SH-SY5Y (cell line): ENCODE results near the gene ANKRD49.

Experiments used
- GATA2 ChIP-seq: IDR thresholded peaks from 2 replicates; pipeline ENCODE4 v1.6.1; 2011; ENCODE audit warnings: mild to moderate bottlenecking, low read depth, low read length
- GATA3 ChIP-seq: IDR thresholded peaks from 2 replicates; pipeline ENCODE4 v1.6.1; 2011; ENCODE audit warnings: low read depth, mild to moderate bottlenecking, low read length, moderate library complexity

DNA sequence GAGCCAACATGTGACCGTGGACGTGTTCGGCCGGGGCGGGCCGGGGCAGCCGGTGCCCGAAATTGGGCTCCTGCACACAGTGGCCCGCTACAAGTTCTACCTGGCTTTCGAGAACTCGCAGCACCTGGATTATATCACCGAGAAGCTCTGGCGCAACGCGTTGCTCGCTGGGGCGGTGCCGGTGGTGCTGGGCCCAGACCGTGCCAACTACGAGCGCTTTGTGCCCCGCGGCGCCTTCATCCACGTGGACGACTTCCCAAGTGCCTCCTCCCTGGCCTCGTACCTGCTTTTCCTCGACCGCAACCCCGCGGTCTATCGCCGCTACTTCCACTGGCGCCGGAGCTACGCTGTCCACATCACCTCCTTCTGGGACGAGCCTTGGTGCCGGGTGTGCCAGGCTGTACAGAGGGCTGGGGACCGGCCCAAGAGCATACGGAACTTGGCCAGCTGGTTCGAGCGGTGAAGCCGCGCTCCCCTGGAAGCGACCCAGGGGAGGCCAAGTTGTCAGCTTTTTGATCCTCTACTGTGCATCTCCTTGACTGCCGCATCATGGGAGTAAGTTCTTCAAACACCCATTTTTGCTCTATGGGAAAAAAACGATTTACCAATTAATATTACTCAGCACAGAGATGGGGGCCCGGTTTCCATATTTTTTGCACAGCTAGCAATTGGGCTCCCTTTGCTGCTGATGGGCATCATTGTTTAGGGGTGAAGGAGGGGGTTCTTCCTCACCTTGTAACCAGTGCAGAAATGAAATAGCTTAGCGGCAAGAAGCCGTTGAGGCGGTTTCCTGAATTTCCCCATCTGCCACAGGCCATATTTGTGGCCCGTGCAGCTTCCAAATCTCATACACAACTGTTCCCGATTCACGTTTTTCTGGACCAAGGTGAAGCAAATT is 51.7 kb downstream of the ANKRD49 start:
- TF ChIP-seq GATA2: no peak
- TF ChIP-seq GATA3: no peak
